ENCODE measurements around the gene CELA1. TPM values are rescaled to one million over a fixed set of nuclear protein-coding genes. Genes with fewer than 3 reads are reported as not detected.

Gene CELA1
- total RNA-seq, 1 experiment from 2014 or later: not detected

GRCh38 chr12:51358496-51358895 lies 12.0 kb upstream of the CELA1 start:
- Histone ChIP-seq H3K9me3 (ENCODE audit: low read depth, low read length, poor library complexity, severe bottlenecking) (no peaks in the 10 kb centered on the region), H3K4me3 (ENCODE audit: low read depth, low read length, poor library complexity, severe bottlenecking) (no peak overlapping the region), H3K36me3 (ENCODE audit: insufficient read depth, low read length, poor library complexity, severe bottlenecking) (no peaks in the 10 kb centered on the region), H3K27ac (ENCODE audit: low read depth, low read length, poor library complexity, severe bottlenecking) (no peak overlapping the region), H3K27me3 (replicated peaks; ENCODE audit: insufficient read depth, low read depth, low read length, poor library complexity) (no peaks in the 10 kb centered on the region), H3K4me1 (ENCODE audit: insufficient read depth, low read length, poor library complexity, severe bottlenecking) (peaks cover 5% of the 10 kb centered on the region)
- TF ChIP-seq EZH2 (IDR thresholded peaks at IDR 0.05; ENCODE audit: borderline replicate concordance, low read depth, low read length, poor library complexity, severe bottlenecking): no peak
- no peak for TF ChIP-seq CTCF (conservative IDR thresholded peaks at IDR 0.05; ENCODE audit: low read depth, low read length)
- CTCF ChIA-PET: no interaction called here
- intact Hi-C loops (cut with micrococcal nuclease; ENCODE audit: unreplicated experiment): no loop called here
- POLR2A ChIA-PET (ENCODE audit: low non-redundant PET): no interaction called here
- no peak for DNase-seq (ENCODE audit: low spot score)
- no TSS peak for BruUV-seq (replicated peaks)

GRCh38 chr12:51357374-51358047 lies 11.0 kb upstream of the CELA1 start:
- H3K9me3 ChIP-seq (ENCODE audit: low read depth, low read length, poor library complexity, severe bottlenecking): no peaks in the 10 kb centered on the region
- DNase-seq (ENCODE audit: low spot score): no peak
- CTCF ChIA-PET: no interaction called here
- BruUV-seq (replicated peaks): no TSS peak
- no peaks in the 10 kb centered on the region for H3K36me3 ChIP-seq (ENCODE audit: insufficient read depth, low read length, poor library complexity, severe bottlenecking)
- H3K27me3 ChIP-seq (replicated peaks; ENCODE audit: insufficient read depth, low read depth, low read length, poor library complexity): no peaks in the 10 kb centered on the region
- no peak overlapping the region for H3K4me3 ChIP-seq (ENCODE audit: low read depth, low read length, poor library complexity, severe bottlenecking)
- H3K4me1 ChIP-seq (ENCODE audit: insufficient read depth, low read length, poor library complexity, severe bottlenecking): peaks cover 5% of the 10 kb centered on the region
- POLR2A ChIA-PET (ENCODE audit: low non-redundant PET): no interaction called here
- intact Hi-C loops (cut with micrococcal nuclease; ENCODE audit: unreplicated experiment): no loop called here
- TF ChIP-seq EZH2 (IDR thresholded peaks at IDR 0.05; ENCODE audit: borderline replicate concordance, low read depth, low read length, poor library complexity, severe bottlenecking) (no peak), CTCF (conservative IDR thresholded peaks at IDR 0.05; ENCODE audit: low read depth, low read length) (no peak)
- H3K27ac ChIP-seq (ENCODE audit: low read depth, low read length, poor library complexity, severe bottlenecking): no peak overlapping the region

GRCh38 chr12:51351913-51352532 lies 5.5 kb upstream of the CELA1 start:
- Histone ChIP-seq H3K27ac (ENCODE audit: low read depth, low read length, poor library complexity, severe bottlenecking) (no peak overlapping the region), H3K36me3 (ENCODE audit: insufficient read depth, low read length, poor library complexity, severe bottlenecking) (no peaks in the 10 kb centered on the region), H3K4me1 (ENCODE audit: insufficient read depth, low read length, poor library complexity, severe bottlenecking) (no peaks in the 10 kb centered on the region), H3K4me3 (ENCODE audit: low read depth, low read length, poor library complexity, severe bottlenecking) (no peak overlapping the region), H3K9me3 (ENCODE audit: low read depth, low read length, poor library complexity, severe bottlenecking) (no peaks in the 10 kb centered on the region), H3K27me3 (replicated peaks; ENCODE audit: insufficient read depth, low read depth, low read length, poor library complexity) (no peaks in the 10 kb centered on the region)
- intact Hi-C loops (cut with micrococcal nuclease; ENCODE audit: unreplicated experiment): no loop called here
- DNase-seq (ENCODE audit: low spot score): peak; percentile 65
- ChIA-PET POLR2A (ENCODE audit: low non-redundant PET) (no interaction called here), CTCF (no interaction called here)
- BruUV-seq (replicated peaks): no TSS peak
- TF ChIP-seq CTCF (conservative IDR thresholded peaks at IDR 0.05; ENCODE audit: low read depth, low read length) (peak; percentile 78), EZH2 (IDR thresholded peaks at IDR 0.05; ENCODE audit: borderline replicate concordance, low read depth, low read length, poor library complexity, severe bottlenecking) (no peak)
